Measurements from ENCODE around the gene SLAMF7.

SLAMF7 gene

DNA sequence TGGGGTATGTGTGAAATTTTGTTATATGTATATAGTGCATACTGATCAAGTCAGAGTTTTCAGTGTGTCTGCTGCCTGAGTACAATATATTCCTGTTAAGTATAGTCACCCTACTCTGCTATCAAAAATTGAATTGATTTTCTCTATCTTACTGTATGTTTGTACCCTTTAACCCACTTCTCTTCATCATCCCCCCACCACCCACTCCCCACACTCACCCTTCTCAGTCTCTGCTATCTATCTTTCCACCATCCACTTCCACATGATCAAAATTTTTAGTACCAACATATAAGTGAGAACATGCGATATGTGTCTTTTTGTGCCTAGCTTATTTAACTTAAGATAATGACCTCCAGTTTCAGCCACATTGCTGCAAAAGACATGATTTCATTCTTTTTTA, 61.1 kb downstream of the SLAMF7 start:
- DNase-seq = no peak

DNA sequence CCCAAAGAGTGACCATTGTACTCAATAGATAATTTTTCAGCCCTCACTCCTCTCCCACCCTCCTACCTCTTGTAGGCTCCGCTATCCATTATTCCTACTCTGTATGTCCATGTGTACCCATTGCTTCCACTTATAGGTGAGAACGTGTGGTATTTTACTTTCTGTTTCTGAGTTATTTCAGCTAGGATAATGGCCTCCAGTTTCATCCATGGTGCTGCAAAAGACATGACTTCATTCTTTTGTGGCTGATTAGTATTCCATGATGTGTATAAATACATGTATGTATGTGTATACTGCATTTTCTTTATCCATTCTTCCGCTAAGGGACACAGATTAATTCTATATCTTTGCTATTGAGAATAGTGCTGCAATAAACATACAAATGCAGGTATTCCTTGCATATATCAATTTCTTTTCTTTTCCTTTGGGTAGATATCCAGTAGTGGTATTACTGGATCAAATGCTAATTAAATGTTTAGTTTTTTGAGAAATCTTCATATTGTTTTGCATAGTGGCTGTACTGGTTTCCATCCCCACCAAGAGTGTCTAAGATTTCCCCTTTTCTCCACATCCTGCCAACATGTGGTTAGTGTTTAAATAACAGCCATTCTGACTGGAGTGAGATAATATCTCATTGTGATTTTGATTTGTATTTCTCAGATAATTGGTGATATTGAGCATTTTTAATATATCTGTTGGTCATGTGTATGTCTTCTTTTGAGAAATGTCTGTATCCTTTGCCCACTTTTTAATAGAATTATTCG, 61.8 kb downstream of the SLAMF7 start:
- no peak for DNase-seq

DNA sequence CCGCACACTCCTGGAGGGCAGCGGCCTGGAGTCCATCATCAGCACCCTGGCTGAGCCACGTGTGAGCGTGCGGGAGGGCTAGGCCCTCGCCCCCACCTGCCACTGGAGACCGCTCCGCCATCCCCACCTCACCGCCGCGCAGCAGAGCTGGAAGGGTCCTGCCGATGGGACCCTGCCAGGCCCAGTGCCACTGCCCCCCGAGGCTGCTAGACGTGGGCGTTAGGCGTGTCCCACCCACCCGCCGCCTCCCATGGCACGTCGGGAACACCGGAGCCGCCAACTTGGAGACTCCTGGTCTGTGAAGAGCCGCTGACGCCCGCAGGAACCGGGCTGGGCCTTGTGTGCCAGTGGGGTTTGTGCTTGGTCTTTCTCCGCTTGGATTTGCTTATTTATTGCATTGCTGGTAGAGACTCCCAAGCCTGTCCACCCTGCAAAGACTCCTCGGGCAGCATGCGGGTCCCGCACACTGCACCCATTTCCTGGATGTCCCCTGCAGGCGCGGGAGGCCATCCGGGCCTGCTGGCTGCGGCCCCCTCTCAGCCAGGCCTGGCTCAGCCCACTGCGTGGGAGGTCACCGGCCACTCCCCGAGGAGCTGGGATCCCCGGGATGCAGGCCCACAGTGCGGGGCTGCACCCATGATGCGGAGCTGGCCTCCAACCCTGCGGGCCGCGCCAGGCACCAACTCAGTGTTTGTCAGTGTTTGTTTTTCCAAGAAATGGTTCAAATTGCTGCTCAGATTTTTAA, 63.0 kb downstream of the SLAMF7 start:
- DNase-seq = no peak
